Activated T-cell treated with anti-CD3 and anti-CD28 coated beads, Interleukin-2, amount 50 U/mL, for 24 hours (primary cell): ENCODE results near the gene CAB39L.

Experiments used
- DNase-seq: peaks from one replicate; pipeline ENCODE4 v3.0.0-alpha.2; 2020
- H3K27ac Mint-ChIP-seq: 2 replicates; pipeline ENCODE4 v1.8.0; 2020; ENCODE audit warnings: mild to moderate bottlenecking, mixed read lengths
- H3K27me3 Mint-ChIP-seq: 2 replicates; pipeline ENCODE4 v1.8.0; 2020; ENCODE audit warnings: mixed read lengths
- H3K36me3 Mint-ChIP-seq: 2 replicates; pipeline ENCODE4 v1.8.0; 2020; ENCODE audit warnings: low read depth, mixed read lengths
- H3K4me1 Mint-ChIP-seq: 2 replicates; pipeline ENCODE4 v1.8.0; 2020; ENCODE audit warnings: low read depth, mixed read lengths
- H3K4me3 Mint-ChIP-seq: 2 replicates; pipeline ENCODE4 v1.8.0; 2020; ENCODE audit warnings: mild to moderate bottlenecking, moderate library complexity, mixed read lengths
- H3K9me3 Mint-ChIP-seq: 2 replicates; pipeline ENCODE4 v1.8.0; 2020; ENCODE audit warnings: mixed read lengths

The CAB39L gene

GRCh38 chr13:49308097-49308875 lies 135.6 kb downstream of the CAB39L start:
- no peak for DNase-seq
- no peaks in the 10 kb centered on the region for H3K9me3 Mint-ChIP-seq
- H3K4me1 Mint-ChIP-seq: no peaks in the 10 kb centered on the region
- H3K36me3 Mint-ChIP-seq: peaks cover 4% of the 10 kb centered on the region
- H3K27ac Mint-ChIP-seq: no peak overlapping the region
- no peaks in the 10 kb centered on the region for H3K27me3 Mint-ChIP-seq
- H3K4me3 Mint-ChIP-seq: no peak overlapping the region

GRCh38 chr13:49307365-49307764 lies 136.5 kb downstream of the CAB39L start:
- Mint-ChIP-seq H3K4me1 (no peaks in the 10 kb centered on the region), H3K27ac (no peak overlapping the region), H3K4me3 (no peak overlapping the region), H3K36me3 (peaks cover 4% of the 10 kb centered on the region), H3K9me3 (no peaks in the 10 kb centered on the region), H3K27me3 (no peaks in the 10 kb centered on the region)
- no peak for DNase-seq

GRCh38 chr13:49305792-49306425 lies 138.0 kb downstream of the CAB39L start:
- Mint-ChIP-seq H3K4me1 (peaks cover 12% of the 10 kb centered on the region), H3K27me3 (no peaks in the 10 kb centered on the region), H3K27ac (no peak overlapping the region), H3K4me3 (no peak overlapping the region), H3K36me3 (peaks cover 4% of the 10 kb centered on the region), H3K9me3 (no peaks in the 10 kb centered on the region)
- DNase-seq: no peak

- Mint-ChIP-seq H3K27me3 (no peaks in the 10 kb centered on the region), H3K27ac (no peak overlapping the region), H3K4me1 (peaks cover 12% of the 10 kb centered on the region), H3K36me3 (peaks cover 3% of the 10 kb centered on the region), H3K4me3 (no peak overlapping the region), H3K9me3 (no peaks in the 10 kb centered on the region)
- DNase-seq: no peak
These were observed 138.8 kb downstream of the CAB39L start for GRCh38 chr13:49304763-49305700.

- no peaks in the 10 kb centered on the region for H3K27me3 Mint-ChIP-seq
- H3K36me3 Mint-ChIP-seq: no peaks in the 10 kb centered on the region
- H3K4me3 Mint-ChIP-seq: no peak overlapping the region
- no peaks in the 10 kb centered on the region for H3K9me3 Mint-ChIP-seq
- DNase-seq: no peak
- H3K4me1 Mint-ChIP-seq: peaks cover 12% of the 10 kb centered on the region
- no peak overlapping the region for H3K27ac Mint-ChIP-seq
These were observed 139.5 kb downstream of the CAB39L start for GRCh38 chr13:49304356-49304755.

- no peaks in the 10 kb centered on the region for H3K9me3 Mint-ChIP-seq
- no peaks in the 10 kb centered on the region for H3K36me3 Mint-ChIP-seq
- no peaks in the 10 kb centered on the region for H3K27me3 Mint-ChIP-seq
- H3K4me1 Mint-ChIP-seq: peaks cover 12% of the 10 kb centered on the region
- no peak for DNase-seq
- H3K27ac Mint-ChIP-seq: no peak overlapping the region
- no peak overlapping the region for H3K4me3 Mint-ChIP-seq
These were observed 140.2 kb downstream of the CAB39L start for GRCh38 chr13:49303533-49304252.

GRCh38 chr13:49302817-49303216 lies 141.0 kb downstream of the CAB39L start:
- H3K4me3 Mint-ChIP-seq: no peak overlapping the region
- no peaks in the 10 kb centered on the region for H3K27me3 Mint-ChIP-seq
- DNase-seq: no peak
- H3K4me1 Mint-ChIP-seq: peaks cover 12% of the 10 kb centered on the region
- H3K9me3 Mint-ChIP-seq: no peaks in the 10 kb centered on the region
- H3K36me3 Mint-ChIP-seq: no peaks in the 10 kb centered on the region
- no peak overlapping the region for H3K27ac Mint-ChIP-seq

DNA sequence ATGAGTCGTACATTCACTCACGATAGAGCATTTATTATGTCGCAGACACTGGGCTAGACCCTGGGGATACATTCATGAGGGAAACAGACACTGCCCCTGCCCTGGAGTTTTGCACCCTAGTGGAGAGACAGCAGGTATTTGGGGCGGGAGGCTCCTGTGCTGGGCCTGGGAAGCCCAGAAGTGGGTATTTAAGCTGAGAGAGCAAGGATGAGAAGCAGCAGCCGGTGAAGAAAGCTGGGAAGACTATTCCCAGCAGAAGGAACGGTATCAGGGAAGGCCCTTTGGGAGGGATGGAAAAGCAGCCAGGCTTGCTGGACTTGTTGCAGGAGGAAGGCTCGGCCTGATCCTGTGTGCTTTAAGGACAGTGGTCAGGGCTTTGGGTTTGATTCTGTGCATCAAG lies 141.6 kb downstream of the CAB39L start:
- H3K27ac Mint-ChIP-seq: no peak overlapping the region
- no peak overlapping the region for H3K4me3 Mint-ChIP-seq

GRCh38 chr13:49300739-49301589 lies 142.9 kb downstream of the CAB39L start:
- H3K27ac Mint-ChIP-seq: peak overlapping the region; percentile 89
- H3K4me3 Mint-ChIP-seq: peak overlapping the region; percentile 65
- no peaks in the 10 kb centered on the region for H3K36me3 Mint-ChIP-seq
- DNase-seq: peak; percentile 69
- H3K27me3 Mint-ChIP-seq: no peaks in the 10 kb centered on the region
- H3K9me3 Mint-ChIP-seq: no peaks in the 10 kb centered on the region
- peaks cover 12% of the 10 kb centered on the region for H3K4me1 Mint-ChIP-seq

More for the DNA sequence above, 141.6 kb downstream of the CAB39L start:
- no peaks in the 10 kb centered on the region for H3K36me3 Mint-ChIP-seq
- H3K9me3 Mint-ChIP-seq: no peaks in the 10 kb centered on the region
- H3K27me3 Mint-ChIP-seq: no peaks in the 10 kb centered on the region
- DNase-seq: no peak
- peaks cover 12% of the 10 kb centered on the region for H3K4me1 Mint-ChIP-seq

GRCh38 chr13:49300276-49300675 lies 143.6 kb downstream of the CAB39L start:
- no peaks in the 10 kb centered on the region for H3K27me3 Mint-ChIP-seq
- H3K4me3 Mint-ChIP-seq: no peak overlapping the region
- no peaks in the 10 kb centered on the region for H3K9me3 Mint-ChIP-seq
- no peak overlapping the region for H3K27ac Mint-ChIP-seq
- no peak for DNase-seq
- peaks cover 12% of the 10 kb centered on the region for H3K4me1 Mint-ChIP-seq
- no peaks in the 10 kb centered on the region for H3K36me3 Mint-ChIP-seq

GRCh38 chr13:49298903-49299605 lies 144.8 kb downstream of the CAB39L start:
- DNase-seq: no peak
- no peak overlapping the region for H3K27ac Mint-ChIP-seq

GRCh38 chr13:49298416-49298815 lies 145.4 kb downstream of the CAB39L start:
- no peak for DNase-seq
- Mint-ChIP-seq H3K4me3 (no peak overlapping the region), H3K27me3 (no peaks in the 10 kb centered on the region), H3K36me3 (peaks cover 2% of the 10 kb centered on the region), H3K27ac (no peak overlapping the region), H3K9me3 (no peaks in the 10 kb centered on the region), H3K4me1 (peaks cover 12% of the 10 kb centered on the region)

More at GRCh38 chr13:49298903-49299605, 144.8 kb downstream of the CAB39L start:
- peaks cover 12% of the 10 kb centered on the region for H3K4me1 Mint-ChIP-seq
- no peaks in the 10 kb centered on the region for H3K27me3 Mint-ChIP-seq
- H3K36me3 Mint-ChIP-seq: peaks cover under 1% of the 10 kb centered on the region
- no peaks in the 10 kb centered on the region for H3K9me3 Mint-ChIP-seq
- H3K4me3 Mint-ChIP-seq: no peak overlapping the region

DNA sequence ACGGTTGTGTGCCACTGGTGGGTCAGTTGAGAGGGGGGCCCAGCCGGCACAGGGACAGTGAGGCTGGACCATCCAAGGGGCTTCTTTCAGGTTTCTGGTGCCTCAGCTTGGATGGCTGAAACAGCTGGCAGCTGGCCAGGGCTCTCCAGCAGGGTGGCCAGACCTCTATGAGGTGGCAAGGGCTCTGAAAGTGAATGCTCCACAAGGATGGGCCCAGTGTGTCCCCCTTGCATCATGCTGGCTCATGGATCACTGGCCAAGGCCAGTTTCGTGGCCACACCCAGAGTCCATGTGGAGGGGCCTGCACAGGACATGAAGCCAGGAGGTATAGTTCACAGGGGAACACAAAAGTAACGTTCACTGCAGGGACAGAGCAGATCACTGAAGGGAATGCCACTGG lies 146.5 kb downstream of the CAB39L start:
- Mint-ChIP-seq H3K9me3 (no peaks in the 10 kb centered on the region), H3K27me3 (no peaks in the 10 kb centered on the region), H3K36me3 (peaks cover 10% of the 10 kb centered on the region), H3K27ac (no peak overlapping the region), H3K4me1 (peaks cover 17% of the 10 kb centered on the region), H3K4me3 (no peak overlapping the region)
- DNase-seq: no peak
